A172 (cell line): ENCODE measurements around the gene RCBTB2. TPM values are rescaled to one million over a fixed set of nuclear protein-coding genes. Genes with fewer than 3 reads are reported as not detected.

Source experiments
- DNase-seq: peaks from one replicate; pipeline ENCODE4 v3.0.0-alpha.2; 2015; ENCODE audit warnings: low spot score
- total RNA-seq: library from RNA; depleted of rRNA; stranded (reverse); fragments of >200 nt; shearing (Covaris generic); gene quantifications from 2 replicates; pipeline ENCODE4 v1.2.3, GENCODE V29; 2014

Gene RCBTB2
- total RNA-seq, 1 experiment from 2014 or later: 7.7 TPM

DNA sequence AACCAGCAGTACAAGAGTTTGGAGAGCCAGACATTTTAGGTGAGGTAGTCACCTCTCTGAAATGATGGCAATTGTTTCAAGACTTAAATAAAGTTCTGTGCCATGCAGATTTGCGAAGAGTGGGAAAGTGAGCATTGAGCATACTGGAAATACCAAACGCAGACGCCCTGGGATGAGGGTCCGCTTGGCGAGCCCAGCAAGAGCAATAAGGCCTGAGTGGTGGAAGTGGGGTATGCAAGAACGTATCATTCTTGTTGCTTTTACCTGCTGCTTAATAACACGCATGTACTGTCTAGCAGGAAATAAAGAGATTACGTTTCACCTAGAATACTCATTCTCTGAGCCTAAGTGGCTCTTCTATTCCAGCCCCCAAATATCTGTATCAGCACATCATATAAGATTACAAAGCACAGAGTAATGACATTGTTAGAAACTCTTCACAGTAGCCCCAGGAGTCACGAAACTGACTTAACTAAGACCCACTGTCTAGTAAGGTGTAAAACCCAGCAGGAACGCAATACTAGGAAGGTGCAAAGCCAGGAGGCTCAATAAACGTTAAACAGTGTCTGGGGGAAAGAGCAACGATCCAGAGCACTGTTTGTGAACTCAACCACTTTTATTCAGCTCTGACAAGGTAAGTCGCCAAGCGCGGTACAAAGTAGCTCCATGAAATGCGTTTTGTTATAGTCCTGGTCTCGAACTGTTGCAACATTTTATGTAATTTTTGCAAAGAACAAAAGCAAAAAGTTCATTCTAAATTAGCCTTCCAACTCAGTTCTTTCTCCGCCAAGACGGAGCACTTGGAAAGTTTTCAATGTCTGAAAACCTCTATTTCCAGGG lies 1.2 kb downstream of the RCBTB2 start:
- DNase-seq: peak; percentile 3

DNA sequence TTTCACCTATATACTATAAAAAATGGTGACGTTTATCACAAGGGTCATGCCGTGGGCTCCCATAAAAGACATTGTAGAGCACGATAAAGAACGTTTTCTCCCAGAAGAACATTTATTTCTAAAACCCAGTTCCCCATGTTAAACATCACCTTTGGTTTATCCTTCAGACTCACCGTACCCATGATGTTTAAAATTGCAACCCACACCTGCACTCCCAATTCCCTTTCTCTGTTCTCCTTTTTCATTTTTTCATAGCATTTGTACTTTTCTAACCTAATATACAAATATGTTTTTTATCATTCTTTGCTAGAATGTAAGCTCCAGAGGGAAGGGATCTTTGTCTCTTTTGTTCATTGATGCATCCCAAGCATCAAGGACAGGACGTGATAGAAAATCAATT lies 2.0 kb downstream of the RCBTB2 start:
- no peak for DNase-seq

DNA sequence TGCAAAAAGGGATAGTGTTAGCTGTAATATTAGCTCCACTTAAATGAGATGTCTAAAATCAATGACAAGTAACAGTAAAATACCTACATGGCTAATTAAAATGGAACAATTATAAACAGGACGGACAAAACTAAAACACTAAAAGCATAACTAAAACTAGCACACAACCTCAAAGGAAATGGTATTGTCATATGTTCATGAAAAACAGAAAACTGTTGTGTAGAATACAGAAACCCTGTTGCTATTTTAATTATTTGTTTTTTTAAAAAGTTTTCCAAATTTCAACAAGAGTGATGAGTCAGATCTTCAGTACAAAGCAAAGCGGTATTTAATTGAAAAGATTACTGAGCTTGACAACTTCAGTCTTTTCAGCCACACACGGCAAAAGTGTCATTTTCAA lies 4.2 kb downstream of the RCBTB2 start:
- no peak for DNase-seq

DNA sequence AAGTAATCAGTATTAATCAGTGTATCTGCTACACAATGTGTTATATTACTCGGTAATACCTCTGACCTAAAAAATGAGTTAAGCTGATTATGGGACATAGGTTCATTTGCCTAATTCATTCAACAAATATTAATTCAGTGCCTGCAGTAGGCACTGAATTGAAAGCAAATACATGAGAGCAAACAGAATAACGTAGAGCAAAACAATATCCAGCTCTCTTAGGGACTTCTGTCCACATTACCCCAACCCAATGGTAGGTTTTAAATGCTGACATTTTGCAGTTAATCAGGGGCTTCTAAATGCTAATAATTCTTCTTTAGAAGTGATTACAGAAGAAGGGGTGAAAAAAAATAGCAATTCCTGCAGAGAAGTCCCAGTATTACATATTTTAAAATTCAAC lies 4.9 kb downstream of the RCBTB2 start:
- no peak for DNase-seq

DNA sequence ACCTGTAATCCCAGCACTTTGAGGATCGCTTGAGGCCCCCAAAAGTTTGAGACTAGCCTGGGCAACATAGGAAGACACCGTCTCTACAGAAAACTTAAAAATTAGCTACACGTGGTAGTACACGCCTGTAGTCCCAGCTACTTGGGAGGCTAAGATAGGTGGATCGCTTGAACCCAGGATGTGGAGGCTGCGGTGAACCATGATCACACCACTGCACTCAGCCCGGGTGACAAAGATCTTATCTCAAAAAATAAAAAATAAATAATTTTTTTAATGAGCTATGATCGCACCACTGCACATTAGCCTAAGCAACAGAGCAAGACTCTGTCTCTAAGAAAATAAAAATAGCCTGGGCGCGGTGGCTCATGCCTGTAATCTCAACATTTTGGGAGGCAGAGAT lies 6.6 kb downstream of the RCBTB2 start:
- DNase-seq: no peak

DNA sequence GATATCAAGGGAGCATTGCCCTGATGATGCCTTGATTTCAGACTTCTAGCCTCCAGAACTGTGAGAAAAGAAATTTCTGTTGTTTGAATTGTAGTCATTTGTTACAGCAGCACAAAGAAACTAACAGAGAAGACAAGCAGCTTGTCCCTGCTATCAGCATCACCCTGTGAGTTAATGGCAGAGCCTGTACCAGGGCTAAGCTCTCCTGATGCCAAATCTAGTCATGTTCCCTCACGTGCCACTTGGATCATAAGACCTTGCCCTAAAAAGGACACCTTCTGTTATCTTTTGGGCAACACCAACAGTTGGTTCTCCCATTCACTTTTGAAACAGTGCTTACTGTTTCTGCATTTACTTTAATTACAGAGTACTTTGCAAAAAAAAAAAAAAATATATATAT lies 14.8 kb downstream of the RCBTB2 start:
- DNase-seq: no peak

DNA sequence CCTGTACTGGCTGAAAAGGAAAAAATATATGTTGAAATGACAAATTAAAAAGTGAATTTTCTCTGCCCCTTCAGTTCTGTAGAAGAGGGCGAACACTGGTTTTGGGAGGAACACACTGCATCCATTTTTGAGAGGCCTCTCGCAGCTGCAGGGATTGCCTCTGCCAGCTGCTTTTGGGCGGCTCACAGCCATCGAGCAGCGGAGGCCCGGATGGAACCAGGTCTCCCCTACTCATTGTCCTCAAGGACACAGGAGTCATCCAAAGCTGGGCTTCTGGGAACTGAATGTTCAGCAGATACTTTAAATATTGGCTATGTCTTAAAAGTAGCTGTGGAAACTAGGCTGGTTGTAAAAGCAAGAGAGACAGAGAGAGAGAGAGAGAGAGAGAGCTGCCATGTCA lies 17.1 kb downstream of the RCBTB2 start:
- no peak for DNase-seq

DNA sequence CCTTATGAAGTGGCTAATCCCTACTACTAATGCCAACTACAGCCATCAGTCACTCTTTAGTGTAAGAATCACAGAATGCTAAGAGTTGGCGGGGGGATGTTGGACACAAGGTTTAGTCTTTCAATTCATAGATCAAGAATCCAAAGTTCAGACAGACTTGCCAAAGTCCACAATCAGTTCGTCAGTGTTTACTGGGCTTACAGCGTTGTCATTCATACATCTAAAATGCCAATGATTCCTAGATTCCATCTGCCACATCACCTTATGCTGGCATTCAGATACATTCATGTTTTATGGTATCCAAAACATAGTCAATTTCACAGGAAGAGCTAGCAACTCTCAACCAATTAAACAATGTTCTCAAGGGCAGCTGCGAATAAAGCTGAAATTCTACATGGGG lies 18.1 kb downstream of the RCBTB2 start:
- DNase-seq: no peak

DNA sequence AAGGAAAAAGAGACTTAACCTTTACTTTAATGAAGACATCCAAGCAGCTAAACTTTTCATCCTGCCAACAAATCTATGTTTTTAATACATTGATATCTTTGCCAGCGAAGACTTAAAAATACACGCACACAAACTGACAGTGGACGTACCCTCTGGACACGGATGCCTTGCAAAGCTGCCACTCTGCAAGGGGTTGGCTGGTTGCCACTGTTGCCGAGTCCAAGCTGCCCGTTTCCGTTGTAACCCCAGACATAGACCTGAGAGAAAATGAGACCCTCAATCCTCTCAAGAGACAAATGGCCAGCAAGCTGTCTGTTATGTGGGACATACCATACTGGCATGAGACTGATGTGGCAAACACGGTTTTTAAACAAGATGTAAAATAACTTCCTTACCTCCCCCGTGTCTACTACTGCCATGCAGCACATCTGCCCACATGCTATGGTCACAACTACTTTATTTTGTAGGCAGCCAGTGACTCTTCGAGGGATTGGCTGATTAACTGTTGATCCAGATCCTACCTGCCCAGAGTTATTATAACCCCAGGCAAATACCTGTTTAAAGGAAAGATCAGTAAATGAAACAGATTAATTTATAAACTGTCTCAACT lies 21.2 kb downstream of the RCBTB2 start:
- no peak for DNase-seq

DNA sequence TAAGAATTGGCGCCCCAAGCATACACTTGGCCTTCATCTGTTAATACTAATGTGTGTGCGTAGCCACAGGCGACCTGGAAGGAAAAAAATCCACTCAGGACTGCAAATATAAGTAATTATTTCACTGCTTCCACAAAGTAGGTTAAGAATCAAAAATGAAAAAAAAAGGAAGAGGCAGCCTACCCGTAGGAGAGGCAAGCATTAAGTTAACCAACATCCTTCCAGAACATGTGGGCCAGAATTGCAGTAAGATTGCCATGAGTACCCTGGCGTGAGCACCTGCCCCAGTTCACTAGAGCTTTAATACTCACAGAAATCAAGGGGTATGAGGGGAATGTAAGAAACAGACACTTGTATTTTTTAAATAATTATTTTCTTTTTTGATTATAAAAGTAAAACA lies 22.2 kb downstream of the RCBTB2 start:
- DNase-seq: no peak

DNA sequence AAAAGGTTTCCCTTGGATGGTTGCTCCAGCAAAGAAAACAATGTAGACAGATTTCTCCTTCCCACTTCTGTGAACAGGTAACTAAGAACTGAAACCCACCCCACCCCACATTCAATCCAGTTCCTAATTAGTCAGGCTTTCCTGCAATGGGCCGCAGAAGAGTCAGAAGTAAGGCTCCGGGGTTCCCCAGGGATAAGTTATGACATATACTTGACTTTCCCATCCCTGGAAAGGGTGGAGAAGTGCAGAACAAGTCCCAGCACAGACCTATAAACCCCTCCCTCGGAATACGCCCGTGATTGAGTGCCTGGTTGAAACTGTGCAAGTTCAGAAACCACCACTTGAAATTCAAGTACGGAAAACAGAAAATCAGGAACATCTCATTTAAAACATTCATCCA lies 24.9 kb downstream of the RCBTB2 start:
- no peak for DNase-seq

DNA sequence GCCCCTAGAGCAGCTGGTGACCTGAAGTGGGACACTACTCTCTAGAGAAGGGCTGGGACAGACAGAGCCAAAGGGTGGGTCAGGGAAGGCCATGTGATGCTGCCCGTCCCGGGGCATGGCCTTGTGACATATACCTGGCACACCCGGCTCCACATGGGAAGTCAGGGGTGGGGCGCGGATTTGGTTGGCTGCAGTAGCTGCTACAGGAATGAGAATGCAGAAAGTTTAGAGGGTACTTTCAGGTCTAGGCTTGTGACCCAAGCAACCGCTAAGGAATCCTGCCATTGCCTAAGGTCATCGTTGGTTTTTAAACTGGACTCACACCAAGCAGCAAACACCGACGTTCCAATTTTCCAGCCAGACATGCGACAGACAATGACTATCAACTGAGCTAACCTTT lies 25.9 kb downstream of the RCBTB2 start:
- no peak for DNase-seq

DNA sequence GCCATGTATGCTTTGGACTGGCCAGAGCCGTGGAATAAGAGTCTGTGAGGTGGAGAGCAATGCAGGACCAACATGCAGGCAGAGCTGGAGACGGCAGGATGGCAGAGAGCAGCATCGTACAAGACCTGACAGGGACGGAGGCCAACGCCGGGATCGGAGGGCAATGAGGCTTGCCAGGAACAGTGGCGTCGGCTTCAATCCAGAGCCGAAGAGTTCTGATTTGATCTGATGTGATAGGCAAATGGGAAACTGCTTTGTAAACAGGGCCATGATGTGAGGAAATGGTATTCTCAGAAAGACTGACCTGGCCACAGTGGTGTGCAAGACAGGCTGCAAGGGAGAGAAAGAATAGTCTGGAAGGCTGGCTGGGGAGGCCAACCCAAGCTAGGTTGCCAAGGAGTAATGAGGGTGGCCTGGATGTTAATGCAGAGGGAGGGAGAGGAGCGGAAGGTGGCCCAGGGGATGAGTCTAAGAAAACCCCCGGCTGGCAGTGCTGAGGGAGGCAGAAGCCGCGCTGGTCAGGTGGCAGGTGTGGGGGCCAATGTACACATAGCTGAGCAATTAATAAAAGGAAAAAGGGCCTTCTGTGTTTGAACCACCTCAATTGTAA lies 26.7 kb downstream of the RCBTB2 start:
- DNase-seq: no peak

DNA sequence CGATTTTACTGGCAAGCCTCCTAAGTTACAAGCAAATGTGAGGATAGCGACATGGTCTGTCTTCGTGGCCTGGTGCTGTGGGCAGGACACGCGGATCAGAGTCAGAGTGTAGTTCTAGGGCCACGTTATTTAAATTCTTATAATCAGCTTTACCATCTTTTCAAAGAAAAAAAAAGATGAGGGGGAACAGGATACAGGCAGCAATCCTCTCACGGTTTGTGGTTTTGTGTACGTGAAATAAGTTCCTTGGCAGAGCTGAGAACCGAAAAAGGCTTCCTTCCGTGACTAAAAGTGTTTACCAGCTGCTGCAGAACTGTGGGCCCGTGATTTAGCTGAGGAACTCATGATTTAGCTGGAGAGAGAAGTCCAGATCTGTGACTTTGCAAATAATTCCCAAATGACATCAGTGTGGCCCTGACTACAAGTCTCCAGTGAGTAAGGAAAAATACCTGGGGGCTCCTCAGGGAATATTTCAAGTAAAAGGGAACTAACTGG lies 27.2 kb downstream of the RCBTB2 start:
- no peak for DNase-seq

DNA sequence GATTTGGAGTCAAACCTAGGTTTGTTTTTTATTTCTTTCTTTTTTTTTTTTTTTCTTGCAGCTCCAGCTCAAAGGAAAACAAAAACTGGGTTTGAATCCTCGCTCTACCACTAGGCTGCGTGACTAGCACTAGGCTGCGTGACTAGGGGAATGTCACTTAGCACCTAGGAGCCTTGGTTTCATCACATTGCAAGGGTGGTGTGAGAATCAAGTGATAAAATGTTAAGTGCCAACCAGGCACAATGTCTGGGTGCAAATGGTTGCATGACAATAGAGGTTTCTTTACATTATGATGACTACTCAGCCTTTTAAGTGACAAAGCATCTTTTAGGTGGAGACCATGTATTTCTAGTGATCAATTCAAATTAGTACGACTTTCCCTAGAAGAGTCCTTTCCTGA lies 27.9 kb downstream of the RCBTB2 start:
- no peak for DNase-seq

DNA sequence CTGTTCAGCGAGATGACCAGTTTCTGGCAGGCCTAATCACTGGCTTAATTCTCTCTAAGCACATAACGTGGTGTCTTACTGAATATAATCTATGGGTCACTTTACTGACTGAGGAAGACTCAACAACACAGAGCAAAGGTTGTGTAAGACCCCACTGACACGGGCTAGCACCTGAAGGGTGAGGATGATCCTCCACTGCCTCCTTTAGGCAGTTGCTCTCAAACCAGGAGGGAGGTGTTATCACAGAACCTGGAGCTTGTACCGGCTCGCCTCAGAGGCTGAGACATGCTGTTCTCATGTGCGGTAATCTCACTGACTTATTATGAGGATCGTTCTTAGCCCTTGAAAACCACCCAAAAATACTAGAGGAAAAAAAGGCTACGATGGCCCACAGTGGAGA lies 28.3 kb downstream of the RCBTB2 start:
- no peak for DNase-seq

DNA sequence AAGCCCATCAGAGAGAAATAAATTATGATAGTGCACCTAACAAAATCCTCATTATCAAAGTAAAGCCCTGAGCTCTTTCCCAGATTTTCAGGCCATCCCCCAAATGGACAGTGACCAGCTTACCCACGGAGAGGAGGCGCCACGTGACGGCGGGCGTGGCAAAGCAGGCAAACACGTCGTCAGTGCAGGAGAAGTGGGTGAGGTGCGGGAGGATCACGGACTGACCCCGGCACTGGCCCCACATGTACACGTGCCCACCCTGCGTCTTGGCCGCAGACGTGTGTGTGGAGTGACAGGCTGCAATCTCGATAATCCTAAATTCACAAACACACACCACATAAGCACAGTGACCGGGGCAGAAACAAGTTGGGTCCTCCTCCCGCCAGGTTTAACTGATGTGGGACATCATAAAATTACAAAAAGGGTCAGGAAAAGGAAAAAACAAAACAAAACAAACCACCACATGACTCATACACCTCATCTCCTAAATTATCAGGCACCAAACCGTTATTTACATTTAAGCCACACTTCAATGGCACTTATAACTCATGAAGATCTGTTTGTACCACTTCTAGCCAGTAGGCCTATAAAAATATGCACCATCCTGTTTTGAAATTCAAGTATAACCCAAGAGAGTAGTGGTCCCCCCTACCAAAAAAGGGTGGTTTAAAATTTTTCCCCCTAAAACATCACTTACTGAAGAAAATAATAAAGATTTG lies 30.1 kb downstream of the RCBTB2 start:
- no peak for DNase-seq

DNA sequence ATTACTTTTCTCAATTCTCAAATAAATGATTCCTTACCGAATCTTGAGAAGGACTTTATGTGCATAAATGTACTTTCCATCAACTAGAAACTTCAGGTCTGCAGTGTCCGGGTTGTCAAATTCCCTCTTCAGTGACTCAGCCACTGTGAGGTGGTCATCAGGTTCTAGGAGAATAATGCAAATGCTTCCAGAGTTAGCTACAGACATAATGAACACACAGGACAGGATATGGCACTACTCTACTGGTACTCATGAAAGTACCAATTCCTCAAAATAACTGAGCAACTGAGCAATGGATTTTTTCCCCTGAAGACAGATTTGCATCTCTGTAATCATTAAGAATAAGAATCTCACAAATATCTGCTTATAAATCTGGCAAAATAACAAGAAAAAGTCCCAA lies 31.2 kb downstream of the RCBTB2 start:
- DNase-seq: no peak

DNA sequence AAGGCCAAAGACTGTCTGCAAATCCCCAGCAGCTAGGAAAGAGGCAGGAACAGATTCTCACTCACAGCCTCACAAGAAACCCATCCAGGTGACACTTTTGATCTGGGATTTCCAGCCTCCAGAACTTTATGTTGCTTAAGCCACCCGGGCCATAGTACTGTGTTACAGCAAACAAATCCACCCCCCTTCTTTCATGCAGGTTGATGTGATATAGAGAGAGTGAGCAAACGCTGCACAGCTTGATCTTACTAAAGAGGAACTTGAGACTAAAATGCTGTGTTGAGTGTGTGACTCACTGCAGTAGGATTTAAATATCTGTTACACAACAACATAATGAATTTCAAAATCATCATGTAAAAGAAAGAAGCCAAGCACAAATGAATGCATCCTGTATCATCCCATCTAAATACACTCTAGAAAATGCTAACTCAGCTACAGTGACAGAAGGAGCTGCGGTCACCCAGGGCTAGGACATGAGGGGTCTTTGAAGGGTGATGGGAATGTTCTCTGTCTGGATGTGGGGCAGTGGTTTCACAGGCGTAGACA lies 32.2 kb downstream of the RCBTB2 start:
- peak; percentile 23 for DNase-seq

DNA sequence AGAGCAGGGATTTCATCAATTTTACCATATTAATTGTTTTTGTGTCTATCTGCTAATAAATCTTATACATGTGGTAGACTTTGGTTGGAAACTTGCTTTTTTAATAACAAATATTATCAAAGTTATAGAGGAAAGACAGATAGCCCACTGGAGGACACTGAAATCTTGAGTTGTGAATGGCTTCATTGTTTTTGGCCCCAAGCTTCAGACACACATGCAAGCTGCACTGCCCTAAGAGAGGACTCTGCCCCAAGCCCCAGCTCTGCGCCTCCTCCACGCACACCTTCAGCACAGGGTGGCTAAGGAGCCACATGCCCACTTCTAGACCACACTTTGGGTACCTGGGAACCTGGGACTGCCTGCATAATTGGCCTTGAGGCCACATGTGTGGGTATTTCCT lies 35.2 kb downstream of the RCBTB2 start:
- no peak for DNase-seq

DNA sequence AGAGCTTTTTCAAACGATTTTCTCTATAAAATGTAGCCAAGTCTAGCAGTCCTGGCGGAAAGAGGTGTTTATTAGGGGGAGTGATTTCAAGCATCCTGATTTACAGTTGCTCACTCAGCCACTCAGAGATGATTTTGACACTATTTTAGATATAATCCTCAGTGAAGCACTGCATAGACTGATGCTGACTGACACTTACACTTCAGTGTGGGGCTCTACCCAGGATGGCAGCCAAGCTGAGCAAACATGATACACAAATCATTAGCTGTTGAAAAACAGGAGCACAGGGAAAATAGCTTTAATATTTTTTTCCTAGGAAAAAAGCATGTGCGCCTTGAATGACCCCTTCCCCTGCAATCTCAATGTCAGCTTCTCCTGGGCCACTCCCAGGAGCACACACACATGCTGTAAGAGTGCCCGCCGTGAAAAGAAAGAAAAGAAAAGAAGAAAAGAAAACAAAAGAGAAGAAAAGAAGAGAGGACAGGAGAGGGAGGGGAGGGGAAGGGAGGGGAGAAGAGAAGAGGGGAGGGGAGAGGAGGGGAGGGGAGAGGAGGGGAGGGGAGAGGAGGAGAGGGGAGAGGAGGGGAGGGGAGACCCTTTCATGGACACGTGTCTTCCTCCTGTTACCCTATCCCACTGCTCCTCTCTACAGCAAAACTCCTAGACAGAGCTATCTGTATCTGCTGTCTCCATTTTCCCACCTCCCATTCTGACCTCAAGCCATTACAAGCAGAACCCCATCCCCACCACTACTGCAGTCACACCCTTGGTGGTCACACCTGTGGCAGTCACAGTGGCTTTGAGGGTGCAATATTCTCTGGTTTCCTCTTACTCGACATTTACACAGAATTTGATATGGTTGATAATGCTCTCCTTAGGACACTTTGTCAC lies 36.4 kb downstream of the RCBTB2 start:
- no peak for DNase-seq
